ENCODE measurements around the gene MMP17. TPM values are rescaled to one million over a fixed set of nuclear protein-coding genes. Genes with fewer than 3 reads are reported as not detected.
A peak's percentile ranks its signal among the peaks of the same experiment; 100 is the strongest.

MMP17 gene
- polyA plus RNA-seq, 1 of the 3 experiments (the other 2 are of a cell fraction) = 14.0 TPM

DNA sequence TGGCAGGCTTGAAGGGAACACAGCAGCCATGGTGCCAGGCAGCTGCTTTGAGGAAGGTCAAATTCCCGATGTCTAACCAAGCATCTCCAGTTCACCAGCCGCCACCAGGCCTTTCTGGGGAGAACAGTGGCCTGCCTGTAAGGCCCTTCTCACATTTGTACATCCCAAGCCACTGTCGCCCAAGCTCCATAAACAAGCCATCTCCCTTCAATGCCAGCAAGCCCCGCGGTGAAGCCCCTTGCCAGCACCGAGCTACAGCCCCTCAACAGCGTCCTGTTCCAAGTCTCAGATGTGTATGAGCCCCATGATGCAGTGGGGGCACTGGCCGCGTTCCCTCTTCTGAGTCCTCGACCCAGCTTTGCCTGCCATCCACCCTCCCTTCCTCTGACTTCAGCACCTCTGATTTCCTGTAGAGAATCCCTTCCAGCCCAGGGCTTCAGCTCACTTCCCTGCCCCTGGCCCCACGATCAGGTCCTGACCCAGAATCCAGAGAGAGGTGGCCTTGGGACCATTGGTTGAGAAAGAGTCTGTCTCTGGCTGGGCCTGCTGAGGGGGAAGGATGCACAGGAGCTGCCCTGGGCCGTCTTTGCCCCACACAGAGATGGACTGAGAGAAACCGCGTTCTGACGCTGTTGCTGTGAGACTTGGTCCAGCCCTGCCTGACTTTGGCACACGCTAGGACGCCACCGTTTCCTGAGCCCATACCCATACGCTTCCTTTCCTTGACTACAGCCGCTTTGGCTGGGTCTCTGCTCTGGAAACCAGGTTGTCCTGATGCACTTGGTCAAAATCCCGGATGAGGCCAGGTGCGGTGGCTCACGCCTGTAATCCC, 1.9 kb upstream of the MMP17 start (continued):
- TF ChIP-seq, protein P1, sequence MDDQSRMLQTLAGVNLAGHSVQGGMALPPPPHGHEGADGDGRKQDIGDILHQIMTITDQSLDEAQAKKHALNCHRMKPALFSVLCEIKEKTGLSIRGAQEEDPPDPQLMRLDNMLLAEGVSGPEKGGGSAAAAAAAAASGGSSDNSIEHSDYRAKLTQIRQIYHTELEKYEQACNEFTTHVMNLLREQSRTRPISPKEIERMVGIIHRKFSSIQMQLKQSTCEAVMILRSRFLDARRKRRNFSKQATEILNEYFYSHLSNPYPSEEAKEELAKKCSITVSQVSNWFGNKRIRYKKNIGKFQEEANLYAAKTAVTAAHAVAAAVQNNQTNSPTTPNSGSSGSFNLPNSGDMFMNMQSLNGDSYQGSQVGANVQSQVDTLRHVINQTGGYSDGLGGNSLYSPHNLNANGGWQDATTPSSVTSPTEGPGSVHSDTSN (IDR thresholded peaks at IDR 0.05) = no peak
- TF ChIP-seq YY1 (IDR thresholded peaks at IDR 0.05; ENCODE audit: low read depth) = no peak
- TF ChIP-seq, protein P2, sequence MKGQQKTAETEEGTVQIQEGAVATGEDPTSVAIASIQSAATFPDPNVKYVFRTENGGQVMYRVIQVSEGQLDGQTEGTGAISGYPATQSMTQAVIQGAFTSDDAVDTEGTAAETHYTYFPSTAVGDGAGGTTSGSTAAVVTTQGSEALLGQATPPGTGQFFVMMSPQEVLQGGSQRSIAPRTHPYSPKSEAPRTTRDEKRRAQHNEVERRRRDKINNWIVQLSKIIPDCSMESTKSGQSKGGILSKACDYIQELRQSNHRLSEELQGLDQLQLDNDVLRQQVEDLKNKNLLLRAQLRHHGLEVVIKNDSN (IDR thresholded peaks at IDR 0.05; ENCODE audit: borderline replicate concordance, low read depth) = no peak

DNA sequence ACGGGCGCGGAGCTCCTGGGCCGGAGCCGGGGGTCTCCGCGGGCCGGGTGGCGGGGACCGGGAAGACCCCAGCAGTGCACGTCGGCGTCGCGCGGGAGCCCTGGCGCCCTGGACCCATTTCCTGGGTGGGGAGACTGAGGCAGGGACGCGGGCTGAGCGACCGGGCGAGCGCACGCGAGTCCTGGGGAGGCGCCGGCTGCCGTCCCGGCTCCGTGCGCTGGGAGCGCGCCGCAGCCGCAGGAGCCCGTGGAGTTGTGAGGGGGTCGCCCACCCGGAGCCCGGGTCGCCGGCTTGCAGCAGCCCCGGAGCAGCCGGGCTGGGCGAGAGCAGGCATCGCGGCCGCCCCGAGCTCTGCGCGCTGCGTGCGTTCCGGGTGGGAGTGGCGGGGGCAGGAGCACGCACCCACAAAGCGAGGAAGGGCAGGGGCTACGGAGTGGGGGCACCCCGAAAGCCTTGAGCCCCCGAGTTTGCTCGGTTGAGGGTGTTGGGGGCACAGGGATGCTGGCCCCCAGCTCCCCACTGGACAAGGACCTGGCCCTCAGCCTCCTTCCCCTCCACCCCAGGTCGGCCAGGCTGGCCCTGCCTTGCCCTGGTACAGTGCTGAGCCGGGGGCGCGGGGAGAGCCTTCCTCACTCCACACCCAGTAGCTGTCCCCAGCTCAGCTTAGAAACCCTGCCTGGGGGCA, 620 bp downstream of the MMP17 start:
- TF ChIP-seq POLR2AphosphoS5 (IDR thresholded peaks at IDR 0.05; ENCODE audit: low read depth, low read length) (no peak), ELF1 (IDR thresholded peaks at IDR 0.05) (no peak), RAD21 (IDR thresholded peaks at IDR 0.05; ENCODE audit: low read length) (no peak), MEF2A (IDR thresholded peaks at IDR 0.05; ENCODE audit: borderline replicate concordance, low read depth) (no peak), TCF12 (IDR thresholded peaks at IDR 0.05) (no peak), TAF1 (IDR thresholded peaks at IDR 0.05; ENCODE audit: borderline replicate concordance, low read depth, low read length) (no peak), YY1 (IDR thresholded peaks at IDR 0.05; ENCODE audit: low read depth) (no peak), EP300 (IDR thresholded peaks at IDR 0.05; ENCODE audit: borderline replicate concordance in 1 of 2, low read depth in 1 of 2, low read length in 1 of 2) (no peak), RCOR1 (IDR thresholded peaks at IDR 0.05; ENCODE audit: low read length) (no peak), TEAD4 (IDR thresholded peaks at IDR 0.05; ENCODE audit: borderline replicate concordance, insufficient read depth) (no peak)
- TF ChIP-seq, protein P3, sequence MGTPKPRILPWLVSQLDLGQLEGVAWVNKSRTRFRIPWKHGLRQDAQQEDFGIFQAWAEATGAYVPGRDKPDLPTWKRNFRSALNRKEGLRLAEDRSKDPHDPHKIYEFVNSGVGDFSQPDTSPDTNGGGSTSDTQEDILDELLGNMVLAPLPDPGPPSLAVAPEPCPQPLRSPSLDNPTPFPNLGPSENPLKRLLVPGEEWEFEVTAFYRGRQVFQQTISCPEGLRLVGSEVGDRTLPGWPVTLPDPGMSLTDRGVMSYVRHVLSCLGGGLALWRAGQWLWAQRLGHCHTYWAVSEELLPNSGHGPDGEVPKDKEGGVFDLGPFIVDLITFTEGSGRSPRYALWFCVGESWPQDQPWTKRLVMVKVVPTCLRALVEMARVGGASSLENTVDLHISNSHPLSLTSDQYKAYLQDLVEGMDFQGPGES (IDR thresholded peaks at IDR 0.05; ENCODE audit: low read depth, low read length) = no peak
- no peaks in the 10 kb centered on the region for H4K20me1 ChIP-seq (ENCODE audit: insufficient read depth)
- no peaks in the 10 kb centered on the region for H3K27me3 ChIP-seq (ENCODE audit: insufficient read depth)
- peak overlapping the region; percentile 54 to 62 for H3K4me3 ChIP-seq (ENCODE audit: low read depth in 2 of 2, low read length in 1 of 2)
- no peaks in the 10 kb centered on the region for H3K79me2 ChIP-seq (ENCODE audit: insufficient read depth)
- 7% methylated on average over 3 of the region's 64 CpGs for WGBS (ENCODE audit: low lambda C conversion rate)
- H3K9me3 ChIP-seq = no peaks in the 10 kb centered on the region
- peak overlapping the region; percentile 31; the same call in 1 of the 2 replicates for H3K9ac ChIP-seq
- no peaks in the 10 kb centered on the region for H3F3A ChIP-seq (replicated peaks; ENCODE audit: insufficient read depth)
- CTCF ChIA-PET = interaction anchor here (0.7 to 6.2 kb wide), 12 partner anchors 12 to 971 kb away, joined by 3 to 51 read pairs (median 3); no protein-coding TSS in a partner anchor
- peak overlapping the region; percentile 91 for H3K4me2 ChIP-seq
- H3K4me1 ChIP-seq (ENCODE audit: control insufficient read depth in 1 of 2, insufficient read depth in 2 of 2, low read depth in 1 of 2, low read length in 1 of 2) = peaks cover 3 to 26% of the 10 kb centered on the region in 2 experiments; a peak in 1 of 4 replicates
- POLR2A ChIA-PET = no interaction called here
- peak overlapping the region; percentile 42; the same call in 1 of the 2 replicates for H2AFZ ChIP-seq (ENCODE audit: low read depth)
- DNase-seq = peak; percentile 68
- no peaks in the 10 kb centered on the region for H3K9me2 ChIP-seq
- no peak overlapping the region for H3K27ac ChIP-seq (ENCODE audit: low read depth in 2 of 2, low read length in 1 of 2)
- no peaks in the 10 kb centered on the region for H3K36me3 ChIP-seq (replicated peaks in 1 of 2; ENCODE audit: control insufficient read depth in 1 of 2, insufficient read depth in 2 of 2, low read length in 1 of 2)
